ENCODE results near the gene PSMB7.

The PSMB7 gene

DNA sequence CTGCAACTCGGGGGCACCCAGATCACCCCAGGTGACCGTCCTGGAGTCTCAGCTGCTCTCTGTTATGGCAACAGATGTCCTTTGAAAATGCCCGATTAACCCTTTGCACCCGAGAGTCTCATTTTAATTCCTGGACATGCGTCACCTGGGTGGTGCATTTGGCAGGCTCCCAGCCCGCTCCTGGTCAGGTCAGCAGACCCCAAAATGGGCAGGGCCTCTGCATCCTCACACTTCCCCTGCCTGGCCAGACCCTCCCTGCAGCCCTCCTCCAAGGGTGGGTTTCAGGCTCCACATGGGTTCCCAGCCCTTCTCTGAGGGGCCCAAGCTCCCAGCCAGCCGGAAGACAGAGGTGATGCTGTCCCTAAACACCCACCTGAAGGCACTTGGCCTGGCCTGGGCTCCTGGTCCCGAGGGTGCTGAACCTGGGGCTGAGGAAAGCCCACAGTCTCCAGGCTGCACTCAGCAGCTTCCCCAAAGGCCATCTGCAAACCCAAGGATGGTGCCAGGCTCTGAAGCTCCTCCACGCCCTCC is 69.4 kb downstream of the PSMB7 start:
- no peak for DNase-seq (ENCODE audit: low read depth)

DNA sequence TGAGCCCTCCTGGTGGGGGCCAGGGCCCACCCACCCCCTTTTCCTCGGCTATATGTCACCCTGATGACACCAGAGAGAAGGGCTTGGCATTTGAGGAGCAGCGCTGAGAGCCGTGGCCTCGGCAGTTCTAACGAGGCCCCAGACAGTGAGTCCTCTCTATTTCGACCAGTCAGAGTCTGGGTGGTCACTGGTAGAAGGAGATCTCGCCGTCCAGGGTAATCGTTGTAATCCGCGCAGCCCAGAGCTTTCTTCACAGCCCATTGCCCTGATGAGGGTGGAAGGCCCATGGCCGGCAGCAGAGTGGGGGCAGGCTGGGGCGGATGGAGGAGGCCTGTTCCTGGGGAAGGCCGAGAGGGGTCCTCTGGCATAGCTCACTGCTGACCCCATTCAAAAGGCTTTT is 70.2 kb downstream of the PSMB7 start:
- DNase-seq (ENCODE audit: low read depth), result no peak

DNA sequence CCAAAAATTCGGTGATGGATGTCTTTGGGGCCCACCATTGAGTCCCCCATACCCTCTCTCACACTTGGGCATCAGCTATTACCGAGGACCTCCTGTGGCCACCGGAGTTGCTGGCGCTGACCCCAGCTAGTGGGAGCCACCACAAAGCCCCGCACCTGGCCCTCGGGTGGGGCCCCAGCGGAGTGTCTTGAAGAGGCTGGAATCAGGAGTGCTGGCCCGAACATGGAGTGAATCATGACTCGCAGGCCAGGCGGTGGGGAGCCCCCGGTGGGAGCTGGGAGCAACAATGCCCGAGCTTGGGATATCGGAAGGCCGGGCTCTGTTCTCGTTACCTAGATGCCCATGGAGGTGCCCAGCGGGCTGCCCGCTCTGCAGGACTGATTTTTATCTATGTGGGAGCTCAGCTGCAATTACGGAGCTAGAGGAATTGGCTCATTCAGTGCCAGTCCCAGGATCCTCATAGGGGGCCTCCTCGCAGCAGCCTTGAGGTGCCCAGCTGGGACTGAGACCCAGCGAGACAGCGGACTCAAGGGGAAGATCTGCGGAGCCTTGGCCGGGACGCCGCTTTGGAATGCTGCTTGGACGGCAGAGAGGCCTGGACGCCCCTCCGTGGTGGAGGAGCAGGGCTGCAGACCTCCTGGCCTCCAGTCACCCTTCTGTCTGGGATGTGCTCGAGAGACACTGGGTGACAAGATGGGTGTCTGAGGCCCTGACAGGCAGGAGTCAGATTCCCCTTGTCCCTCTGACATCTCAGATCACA is 70.8 kb downstream of the PSMB7 start:
- DNase-seq (ENCODE audit: low read depth), result no peak

DNA sequence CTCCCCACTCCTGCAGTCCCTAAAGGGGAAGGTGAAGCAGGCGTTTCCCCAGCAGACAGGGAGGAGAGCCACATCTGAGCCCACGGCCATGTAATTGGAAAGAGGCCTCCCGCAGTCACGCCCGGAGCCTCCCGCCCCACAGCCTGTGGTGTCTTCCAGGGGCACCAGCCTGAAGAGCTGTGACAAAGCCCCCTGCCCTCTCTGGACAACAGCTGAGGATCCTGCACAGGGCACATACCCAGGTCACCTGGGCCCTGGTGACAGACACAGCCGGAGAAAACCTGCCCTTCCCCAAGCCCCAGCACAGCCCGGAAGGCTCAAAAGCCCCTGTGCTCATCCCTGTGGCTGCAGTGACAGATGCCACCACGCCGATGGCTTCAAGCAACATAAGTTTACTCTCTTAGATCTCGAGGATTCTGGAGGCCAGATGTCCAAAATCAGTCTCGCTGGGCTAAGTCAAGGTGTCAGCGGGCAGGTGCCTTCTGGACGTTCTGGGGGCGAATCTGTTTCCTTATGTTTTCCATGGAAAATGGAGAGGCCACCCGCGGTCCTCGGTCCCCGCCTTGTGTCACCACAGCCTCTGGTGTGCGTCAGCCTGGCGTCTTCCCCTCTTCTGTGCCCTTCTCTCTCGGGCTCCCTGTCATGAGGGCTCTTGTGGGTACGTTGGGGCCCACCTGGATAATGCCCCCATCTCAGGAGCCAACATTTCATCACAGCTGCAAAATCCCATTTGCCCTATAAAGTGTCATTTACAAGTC is 71.5 kb downstream of the PSMB7 start:
- DNase-seq (ENCODE audit: low read depth), result no peak

DNA sequence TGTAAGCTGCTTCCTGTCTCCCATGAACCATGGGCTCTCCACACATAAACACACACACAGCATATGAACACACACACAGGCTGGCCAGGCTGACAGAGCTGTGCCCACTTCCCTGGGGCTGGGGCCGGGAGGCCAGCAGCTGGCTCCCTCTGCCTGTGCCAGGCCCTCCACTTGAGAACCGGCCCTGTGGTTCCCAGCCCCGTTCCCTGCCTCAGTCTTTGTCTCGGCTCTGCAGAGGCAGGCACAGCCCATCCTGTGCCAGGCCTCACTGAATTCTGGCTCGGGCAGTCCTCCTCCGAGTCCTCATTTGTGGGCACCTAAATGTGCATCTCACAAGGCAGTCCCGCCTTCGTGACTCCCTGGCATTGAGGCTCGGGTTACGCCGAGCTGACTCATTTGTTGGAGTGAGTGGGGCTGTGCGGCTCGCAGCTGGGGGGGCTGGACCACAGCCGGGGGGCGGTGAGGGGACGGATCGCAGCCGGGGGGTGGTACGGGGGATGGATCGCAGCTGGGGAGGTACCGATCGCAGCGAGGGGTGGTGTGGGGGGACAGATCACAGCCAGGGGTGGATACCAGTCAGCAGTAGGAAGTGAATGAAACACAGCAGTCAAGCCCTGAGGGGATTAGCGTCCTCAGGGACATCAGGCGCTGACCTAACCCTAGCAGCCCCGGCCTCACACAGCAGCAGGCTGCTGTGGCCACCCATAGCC is 72.3 kb downstream of the PSMB7 start:
- DNase-seq (ENCODE audit: low read depth), result peak; percentile 95

DNA sequence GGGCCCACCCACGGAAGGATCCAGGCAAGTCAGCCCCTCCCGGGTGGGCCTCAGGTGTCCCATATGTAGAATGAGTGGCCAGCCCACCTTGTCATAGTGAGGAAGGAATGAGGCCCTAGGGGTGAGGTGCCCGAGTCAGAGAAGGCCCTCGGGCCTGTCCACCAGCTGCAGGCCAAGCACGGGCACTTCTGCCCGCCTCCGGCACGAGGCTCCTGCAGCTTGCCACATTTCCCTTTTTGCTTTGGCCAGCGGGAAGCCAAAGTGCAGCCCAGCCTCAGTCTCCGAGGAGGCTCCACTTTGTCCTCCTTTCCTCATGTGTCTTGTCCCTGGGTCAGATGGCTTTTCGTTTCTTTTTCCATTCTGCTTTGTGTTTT is 72.9 kb downstream of the PSMB7 start:
- DNase-seq (ENCODE audit: low read depth), result no peak

DNA sequence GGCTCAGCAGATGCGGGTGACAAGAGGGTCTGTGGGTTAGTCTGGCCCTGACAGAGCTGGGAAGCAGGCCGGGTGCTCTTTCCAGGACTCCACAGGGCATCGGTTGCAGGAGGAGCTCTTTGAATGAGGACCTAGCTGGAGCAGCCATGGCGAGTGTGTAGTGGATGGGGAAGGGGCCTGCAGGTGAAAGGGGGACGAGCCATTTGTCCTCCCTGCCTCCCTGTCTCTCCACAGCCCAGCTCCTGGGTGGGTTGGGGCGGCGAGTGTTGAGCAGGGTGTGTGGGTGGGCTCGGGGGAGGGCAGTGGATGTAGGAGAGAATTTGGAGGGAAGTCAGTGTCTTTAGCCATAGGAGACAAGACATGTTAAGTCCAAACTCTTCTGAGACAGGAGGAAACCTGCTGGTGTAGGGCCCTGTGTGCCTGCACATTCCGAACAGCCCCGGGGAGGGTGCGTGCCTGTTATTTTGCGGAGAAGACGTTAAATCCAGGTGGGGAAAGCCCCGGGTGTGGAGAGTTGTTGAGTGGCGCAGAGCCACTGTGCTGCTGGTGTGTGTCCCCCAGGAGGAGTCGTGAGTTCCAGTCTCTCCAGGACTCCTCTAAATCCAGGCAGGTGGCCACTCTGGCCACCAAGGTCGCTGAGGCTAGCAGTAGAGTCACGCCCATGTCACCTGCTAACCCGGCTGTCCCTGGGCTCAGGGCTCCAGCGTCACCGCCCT is 73.6 kb downstream of the PSMB7 start:
- no peak for DNase-seq (ENCODE audit: low read depth)

DNA sequence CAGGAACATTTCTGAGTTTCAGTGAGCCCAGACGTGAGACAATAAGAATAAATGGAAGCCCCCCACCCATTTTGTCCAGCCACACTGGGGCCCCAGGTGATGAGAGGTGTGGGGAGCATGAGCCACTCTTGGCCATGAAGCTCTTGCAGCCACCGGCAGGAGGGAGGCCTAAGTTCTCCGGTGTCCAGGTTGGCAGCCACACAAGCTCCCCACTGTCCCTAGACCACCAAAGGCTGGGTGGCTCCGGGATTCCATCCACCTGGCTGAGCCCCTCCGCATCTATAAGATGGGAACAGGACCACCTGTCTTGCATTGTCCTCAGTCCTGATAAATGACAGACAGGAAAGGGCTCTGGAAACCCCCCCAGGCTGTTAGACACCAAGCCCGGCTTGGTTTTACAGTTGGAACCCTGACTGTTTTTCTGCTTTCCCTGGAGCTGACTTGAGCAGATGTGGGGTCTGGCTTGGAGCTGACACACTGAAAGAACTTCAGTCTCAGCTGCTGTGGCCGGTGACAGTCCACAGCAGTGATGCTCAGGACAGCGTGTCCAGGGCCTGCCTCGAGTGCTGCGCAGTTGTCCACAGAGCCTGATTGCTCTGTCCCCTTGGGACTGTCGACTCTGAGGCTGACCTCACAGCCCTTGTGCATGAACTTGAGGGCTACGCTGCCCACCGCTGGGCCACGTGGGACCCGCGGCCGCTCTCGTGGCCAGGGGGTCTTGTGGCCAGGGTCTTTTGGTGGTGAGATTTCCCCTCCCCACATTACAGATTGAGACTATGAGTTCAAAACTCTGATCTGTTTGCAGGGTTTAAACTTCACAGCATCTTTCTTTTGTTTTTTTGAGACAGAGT is 74.8 kb downstream of the PSMB7 start:
- DNase-seq (ENCODE audit: low read depth), result no peak

DNA sequence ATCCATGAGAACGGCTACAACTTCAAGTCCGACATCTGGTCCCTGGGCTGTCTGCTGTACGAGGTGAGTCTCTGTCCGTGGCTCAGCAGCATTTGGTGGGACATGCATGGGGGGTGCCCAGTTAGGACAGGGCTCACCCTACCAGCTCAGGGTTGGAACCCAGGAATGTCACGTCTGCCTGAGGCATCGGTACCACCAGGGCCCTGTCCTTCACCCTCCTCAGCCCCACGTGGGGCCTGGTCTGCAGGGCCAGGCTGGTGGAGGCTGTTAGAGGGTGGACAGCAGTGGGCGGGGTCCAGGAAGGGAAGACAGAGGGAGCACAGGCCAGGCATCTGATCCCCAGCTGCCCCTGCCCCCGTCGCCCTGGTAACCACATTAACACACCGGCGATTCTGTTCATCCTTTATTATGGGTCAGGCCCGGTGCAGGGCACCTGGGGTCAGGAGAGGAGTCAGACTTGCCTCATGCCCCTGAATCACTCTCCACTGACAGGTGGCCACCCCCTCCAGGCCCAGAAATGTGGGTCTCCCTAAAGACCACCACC is 75.6 kb downstream of the PSMB7 start:
- no peak for DNase-seq (ENCODE audit: low read depth)

DNA sequence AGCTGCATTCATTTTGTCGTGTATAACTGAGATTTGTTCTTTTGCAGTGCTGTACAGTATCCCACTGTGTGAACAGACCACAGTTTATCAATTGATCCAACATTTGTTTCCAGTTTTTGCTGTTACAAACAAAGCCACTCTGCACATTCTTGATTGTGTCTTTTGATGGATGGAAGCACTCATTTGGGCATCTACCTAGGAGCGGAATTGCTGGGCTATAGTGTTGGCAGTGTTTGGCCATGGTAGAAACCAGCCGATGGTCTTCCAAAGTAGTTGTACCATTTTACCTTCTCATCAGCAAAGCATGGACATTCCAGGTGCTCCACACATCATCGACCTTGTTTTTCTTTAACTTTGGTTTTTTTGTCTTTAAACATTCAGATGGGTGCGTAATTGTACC is 77.7 kb downstream of the PSMB7 start:
- DNase-seq (ENCODE audit: low read depth), result no peak

DNA sequence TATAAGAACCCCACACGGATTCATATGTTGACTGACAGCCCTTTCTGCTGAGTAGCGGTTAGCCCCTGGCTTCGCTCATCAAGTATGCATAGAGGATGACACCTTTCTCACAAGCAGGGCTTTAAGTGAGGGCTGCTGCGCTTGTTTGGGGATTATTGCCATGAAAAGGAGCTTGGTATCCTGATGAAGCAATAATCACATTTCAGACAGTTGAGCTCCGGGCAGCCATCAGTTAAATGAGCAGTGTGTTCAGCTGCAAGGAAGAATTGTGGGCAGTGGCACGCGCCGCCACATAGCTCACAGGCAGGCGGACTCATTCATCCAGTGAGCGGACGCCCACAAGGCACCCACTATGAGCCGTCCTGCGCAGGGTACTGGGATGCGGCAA is 79.9 kb downstream of the PSMB7 start:
- DNase-seq (ENCODE audit: low read depth), result no peak

DNA sequence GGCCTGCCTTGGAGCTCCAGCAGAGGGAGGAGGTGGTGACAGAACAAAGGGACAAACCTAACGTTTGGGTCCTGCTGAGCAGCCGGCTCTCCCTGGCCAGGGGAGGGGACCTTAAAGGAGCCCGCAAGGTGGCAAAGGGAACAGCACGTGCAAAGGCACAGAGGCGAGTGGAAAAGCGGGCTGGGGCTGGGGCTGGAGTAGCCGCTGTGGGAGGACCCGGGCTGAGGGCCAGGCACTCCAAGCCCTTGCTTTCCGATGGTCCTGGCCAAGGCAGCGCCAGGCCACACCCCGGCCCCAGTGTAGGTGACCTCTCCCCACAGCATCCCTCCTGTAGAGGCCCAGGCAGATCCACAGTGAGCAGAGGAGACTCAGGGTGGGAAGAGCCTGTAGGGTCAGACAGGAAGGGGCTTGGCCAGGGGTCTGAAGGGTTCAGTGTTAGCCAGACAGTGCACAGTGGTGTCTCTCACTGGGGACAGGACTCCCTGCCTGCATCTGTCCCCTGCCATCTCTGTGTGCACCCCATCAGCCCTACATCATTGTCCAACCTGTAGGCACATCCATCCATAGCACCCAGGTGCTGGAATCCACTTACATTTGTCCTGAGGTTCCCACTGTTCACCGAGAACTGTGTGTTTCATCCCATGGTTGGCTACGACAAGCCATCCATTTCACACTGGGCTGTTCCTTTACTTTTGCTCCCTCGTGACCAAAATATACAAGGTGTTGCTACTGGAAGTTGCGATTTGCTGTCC is 80.5 kb downstream of the PSMB7 start:
- DNase-seq (ENCODE audit: low read depth), result no peak

DNA sequence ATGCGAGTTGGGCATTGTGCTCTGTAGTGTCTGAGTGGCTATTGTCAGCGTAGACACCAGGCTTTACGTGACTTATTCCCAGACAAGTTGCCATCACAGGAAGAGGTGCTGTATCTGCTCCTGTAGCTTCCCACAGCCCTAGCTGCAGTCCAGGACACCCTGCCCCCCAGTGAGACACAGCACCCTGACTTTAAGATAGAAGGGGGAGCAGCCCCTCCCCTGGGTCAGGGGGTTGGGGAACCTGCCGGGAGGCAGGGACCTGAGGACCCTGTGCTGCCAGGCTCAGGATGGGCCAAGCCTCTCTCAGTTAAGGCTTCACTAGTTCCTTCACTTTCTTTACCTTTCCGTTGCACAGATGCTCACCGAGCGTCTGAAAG is 82.1 kb downstream of the PSMB7 start:
- no peak for DNase-seq (ENCODE audit: low read depth)

DNA sequence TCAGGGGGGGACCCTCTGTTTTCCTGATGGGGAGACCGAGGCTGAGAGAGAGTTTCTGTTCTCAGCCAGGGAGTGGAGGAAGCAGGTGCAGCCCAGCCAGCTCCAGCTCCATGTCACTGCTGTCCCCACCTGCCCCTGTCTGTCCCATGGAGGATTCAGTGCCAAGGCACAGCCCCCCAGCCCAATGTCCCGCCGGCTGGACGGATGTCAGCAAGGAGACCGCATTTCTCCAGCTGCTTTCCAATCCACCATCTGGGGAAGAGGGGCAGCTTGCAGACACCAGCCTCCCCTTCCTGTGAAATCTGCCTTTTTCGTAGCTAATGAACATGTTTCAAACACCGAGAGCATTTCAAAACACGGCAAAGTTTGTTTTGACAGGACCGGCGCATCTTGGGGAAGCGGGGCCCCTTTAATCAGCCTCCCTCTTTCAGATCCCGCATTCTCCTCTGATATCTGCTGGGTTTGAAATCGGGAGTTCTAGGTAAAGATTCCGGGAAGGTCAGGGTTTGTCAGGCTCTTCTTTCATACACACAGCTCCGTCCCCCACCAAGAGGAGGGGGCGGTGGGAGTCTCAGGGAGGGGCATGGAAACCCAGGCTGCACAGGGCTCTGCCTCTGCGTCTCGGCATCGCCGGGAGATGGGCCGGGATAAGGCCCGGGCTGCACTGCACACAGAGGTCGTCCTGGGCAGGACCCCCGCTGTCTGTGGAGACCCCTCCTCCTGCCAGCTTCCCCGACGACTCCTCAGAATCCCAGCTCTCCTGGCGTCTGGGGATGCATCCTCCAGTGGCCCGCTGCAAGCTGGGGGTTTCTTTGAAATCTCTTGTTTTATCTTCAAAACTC is 82.7 kb downstream of the PSMB7 start:
- no peak for DNase-seq (ENCODE audit: low read depth)

DNA sequence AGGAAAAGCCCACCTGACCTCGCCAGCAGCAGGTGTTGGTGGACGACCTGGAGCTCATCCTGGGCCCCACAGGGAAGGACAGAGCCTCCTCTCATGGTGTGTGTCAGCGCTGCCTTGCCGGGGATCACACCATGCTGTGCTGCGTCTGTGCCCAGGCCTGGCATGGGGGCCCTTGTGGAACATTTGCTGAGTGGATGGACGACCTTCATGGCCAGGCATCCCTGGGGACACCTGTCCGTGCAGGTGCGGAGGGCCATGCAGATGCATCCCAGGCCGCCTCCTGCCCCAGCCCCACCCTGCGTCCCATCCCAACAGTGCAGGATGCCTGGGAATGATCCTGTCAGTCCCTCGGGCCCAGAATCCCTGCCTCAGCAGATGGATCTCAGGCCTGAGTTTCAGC is 83.7 kb downstream of the PSMB7 start:
- no peak for DNase-seq (ENCODE audit: low read depth)

DNA sequence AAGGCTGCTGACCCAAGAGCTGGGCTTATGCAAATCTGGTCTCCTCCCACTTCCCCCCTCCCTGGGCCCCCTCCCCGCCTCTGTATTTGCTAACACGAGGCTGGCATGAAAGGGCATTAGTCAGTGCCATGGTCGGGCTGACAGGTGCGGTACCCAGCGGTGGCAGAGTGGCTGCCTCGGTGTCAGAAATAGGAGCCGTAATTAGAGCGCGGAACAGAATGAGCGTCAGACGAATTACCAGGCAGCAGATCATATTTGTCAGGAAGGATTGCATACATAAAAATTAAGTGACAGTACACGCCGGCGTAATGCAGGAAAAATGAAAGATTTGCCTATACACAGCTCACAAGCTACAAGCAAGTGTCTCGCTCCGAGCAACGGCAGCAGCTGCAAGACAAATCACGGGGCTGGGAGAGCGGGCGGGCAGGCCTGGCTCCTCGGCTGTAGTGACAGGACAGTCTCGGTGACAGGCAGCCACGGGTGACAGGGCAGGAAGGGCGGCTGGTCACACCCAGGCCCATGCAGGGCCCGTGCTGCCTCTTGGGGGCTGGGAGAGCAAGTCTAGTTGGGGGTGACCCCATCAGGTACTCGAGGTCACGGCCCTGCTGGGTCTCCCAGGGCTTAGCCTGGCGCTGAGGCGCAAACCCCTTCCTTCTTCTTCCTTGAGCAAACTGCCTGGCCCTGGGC is 85.1 kb downstream of the PSMB7 start:
- DNase-seq (ENCODE audit: low read depth), result no peak

DNA sequence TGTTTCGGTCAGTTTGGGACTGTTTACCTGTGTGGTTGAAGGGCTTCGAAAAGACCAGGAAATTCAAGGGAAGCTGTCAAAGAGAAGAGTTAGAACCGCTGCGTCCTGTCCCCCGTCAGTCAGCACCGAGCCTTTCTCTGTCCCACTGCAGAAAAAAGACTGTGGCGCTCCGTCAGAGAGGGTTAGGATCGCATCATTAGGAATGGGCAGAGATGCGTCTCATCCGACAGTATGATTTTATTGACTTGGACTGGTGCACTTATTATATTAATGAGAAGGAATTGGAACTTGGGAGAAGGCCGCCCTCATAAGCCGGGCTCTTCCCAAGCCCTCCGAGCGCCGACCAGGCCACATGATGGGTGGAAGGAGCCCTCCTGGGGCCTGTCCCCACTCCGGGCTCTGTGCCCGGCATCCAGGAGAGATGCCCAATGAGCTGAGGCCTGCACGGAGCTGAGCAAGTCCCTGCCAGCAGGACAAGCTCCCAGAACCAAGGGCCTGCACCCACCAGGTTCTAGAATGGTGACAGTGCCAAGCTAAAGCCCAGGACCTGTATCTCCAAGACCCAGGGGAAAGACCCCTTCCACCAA is 85.9 kb downstream of the PSMB7 start:
- no peak for DNase-seq (ENCODE audit: low read depth)

DNA sequence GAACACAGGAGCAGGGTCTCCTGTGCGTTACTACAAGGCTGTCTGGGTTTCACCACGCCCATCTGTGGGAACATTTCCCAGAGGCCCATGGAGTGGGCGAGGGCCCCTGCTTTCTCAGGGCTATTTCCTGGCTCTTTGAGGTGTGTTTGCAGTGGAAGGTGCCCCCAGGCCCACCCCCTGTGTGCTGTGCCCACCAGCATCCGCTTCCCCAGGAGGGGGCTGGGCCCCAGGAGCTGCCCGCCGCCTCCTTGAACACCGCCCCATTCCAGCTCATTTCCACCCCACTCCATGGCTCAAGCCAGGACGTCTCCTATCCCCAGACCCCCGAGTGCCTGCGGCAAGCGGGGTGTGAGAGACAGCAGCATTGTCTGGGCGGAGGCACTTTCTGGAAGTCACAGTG is 87.0 kb downstream of the PSMB7 start:
- DNase-seq (ENCODE audit: low read depth), result no peak

Data from EH (cell line).